ENCODE measurements around the gene PDE9A.

The PDE9A gene

DNA sequence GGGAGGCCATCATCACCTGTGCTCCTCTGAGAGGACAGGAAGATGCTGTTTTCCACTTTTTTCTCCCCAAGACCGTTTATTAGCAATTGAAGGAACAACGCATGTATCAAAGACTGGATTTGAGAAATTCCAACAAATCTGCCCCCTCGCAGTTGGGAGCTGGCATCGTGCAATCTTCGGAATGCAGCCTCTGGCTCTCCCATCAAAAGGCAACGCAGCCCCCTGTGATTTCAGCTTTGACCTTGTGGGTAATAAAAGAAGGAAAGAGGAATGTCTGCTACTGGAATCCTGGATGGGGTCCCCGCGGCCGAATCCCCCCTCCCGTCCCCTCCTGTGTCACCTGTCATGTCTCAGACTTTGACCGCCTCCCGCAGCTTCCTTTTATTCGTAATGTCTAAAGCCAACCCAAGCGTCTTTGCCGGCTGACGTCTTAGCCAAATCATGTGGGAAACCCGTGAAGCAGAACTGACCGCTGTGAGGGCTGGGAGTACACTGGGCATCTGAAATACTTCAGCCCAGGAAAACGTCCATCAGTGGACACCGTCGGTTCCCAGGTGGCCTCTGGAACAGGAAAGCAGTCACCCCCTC, 124.4 kb downstream of the PDE9A start:
- Histone ChIP-seq H2AFZ (ENCODE audit: insufficient read depth, low read length, poor library complexity) (no peak overlapping the region), H3K14ac (ENCODE audit: low read length) (no peak overlapping the region), H4K12ac (ENCODE audit: low read depth, low read length) (no peak overlapping the region), H3K4me1 (ENCODE audit: control insufficient read depth in 1 of 2, insufficient read depth in 2 of 2, low read length in 2 of 2) (peaks cover 22 to 27% of the 10 kb centered on the region in 2 experiments), H3K79me2 (ENCODE audit: control insufficient read depth, insufficient read depth, low read length, poor library complexity) (no peaks in the 10 kb centered on the region), H2BK12ac (ENCODE audit: low read length) (peak overlapping the region; percentile 83), H3K9me3 (ENCODE audit: insufficient read depth, low read depth, low read length) (peaks cover 2% of the 10 kb centered on the region), H3K36me3 (ENCODE audit: control insufficient read depth in 1 of 2, insufficient read depth in 2 of 2, low read length in 2 of 2) (peaks cover 9 to 12% of the 10 kb centered on the region in 2 experiments), H4K8ac (ENCODE audit: low read depth, low read length) (peak overlapping the region; percentile 26), H2AK5ac (ENCODE audit: low read length) (peak overlapping the region; percentile 35), H3K4ac (ENCODE audit: low read depth, low read length) (no peak overlapping the region), H2BK120ac (ENCODE audit: insufficient read depth, low read length, poor library complexity) (peak overlapping the region; percentile 13), H3K27me3 (ENCODE audit: insufficient read depth, low read length) (no peaks in the 10 kb centered on the region), H3K23ac (ENCODE audit: low read length) (no peak overlapping the region), H3K27ac (ENCODE audit: low read depth, low read length) (no peak overlapping the region), H3K9ac (ENCODE audit: low read length) (no peak overlapping the region), H3K79me1 (ENCODE audit: low read length) (peaks cover 8% of the 10 kb centered on the region), H2BK5ac (ENCODE audit: low read depth, low read length, poor library complexity) (no peak overlapping the region), H4K91ac (ENCODE audit: low read depth, low read length) (no peak overlapping the region), H3K4me2 (ENCODE audit: low read length) (no peak overlapping the region), H3K4me3 (ENCODE audit: low read depth, low read length) (no peak overlapping the region), H3K18ac (ENCODE audit: low read length) (no peak overlapping the region)
- no CpG with 5 or more reads among the region's 21 CpGs for WGBS (ENCODE audit: extremely low coverage, insufficient coverage, insufficient read length)
- peak in 1 of 2 donors; percentile 19 for DNase-seq

DNA sequence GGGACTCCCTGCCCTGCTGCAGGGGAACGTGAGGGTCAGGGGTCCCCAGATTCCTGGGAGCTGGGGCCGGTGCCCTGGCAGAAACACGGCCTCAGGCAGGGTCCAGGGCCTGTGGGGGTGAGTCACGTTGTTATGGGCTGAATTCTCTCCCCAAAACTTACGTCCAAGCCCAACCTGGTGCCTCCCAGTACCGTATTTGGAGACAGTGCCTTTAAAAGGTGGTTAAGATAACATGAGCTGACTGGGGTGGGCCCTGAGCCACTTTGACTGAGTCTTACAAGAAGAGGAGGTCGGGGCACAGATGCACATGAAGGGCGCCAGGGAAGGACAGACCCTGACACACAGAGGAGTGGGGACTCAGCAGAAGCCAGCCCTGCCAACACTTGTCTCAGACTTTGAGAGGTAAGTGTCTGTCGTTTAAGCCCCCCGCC, 126.0 kb downstream of the PDE9A start:
- Histone ChIP-seq H3K4me3 (ENCODE audit: low read depth, low read length) (no peak overlapping the region), H3K14ac (ENCODE audit: low read length) (peak overlapping the region; percentile 45), H2BK5ac (ENCODE audit: low read depth, low read length, poor library complexity) (no peak overlapping the region), H2BK120ac (ENCODE audit: insufficient read depth, low read length, poor library complexity) (no peak overlapping the region), H3K9me3 (ENCODE audit: insufficient read depth, low read depth, low read length) (peaks cover 2% of the 10 kb centered on the region), H3K23ac (ENCODE audit: low read length) (no peak overlapping the region), H2BK12ac (ENCODE audit: low read length) (peak overlapping the region; percentile 43), H4K12ac (ENCODE audit: low read depth, low read length) (no peak overlapping the region), H4K8ac (ENCODE audit: low read depth, low read length) (peak overlapping the region; percentile 49), H2AFZ (ENCODE audit: insufficient read depth, low read length, poor library complexity) (peak overlapping the region; percentile 4), H2AK5ac (ENCODE audit: low read length) (peak overlapping the region; percentile 22), H3K4me1 (ENCODE audit: control insufficient read depth in 1 of 2, insufficient read depth in 2 of 2, low read length in 2 of 2) (peaks cover 24 to 36% of the 10 kb centered on the region in 2 experiments), H4K91ac (ENCODE audit: low read depth, low read length) (peak overlapping the region; percentile 58), H3K79me1 (ENCODE audit: low read length) (peaks cover 9% of the 10 kb centered on the region), H3K4me2 (ENCODE audit: low read length) (no peak overlapping the region), H3K4ac (ENCODE audit: low read depth, low read length) (peak overlapping the region; percentile 19), H3K27me3 (ENCODE audit: insufficient read depth, low read length) (no peaks in the 10 kb centered on the region), H3K79me2 (ENCODE audit: control insufficient read depth, insufficient read depth, low read length, poor library complexity) (no peaks in the 10 kb centered on the region), H3K9ac (ENCODE audit: low read length) (no peak overlapping the region), H3K18ac (ENCODE audit: low read length) (peak overlapping the region; percentile 51), H3K27ac (ENCODE audit: low read depth, low read length) (no peak overlapping the region), H3K36me3 (ENCODE audit: control insufficient read depth in 1 of 2, insufficient read depth in 2 of 2, low read length in 2 of 2) (peaks cover 9 to 10% of the 10 kb centered on the region in 2 experiments)
- no peak for DNase-seq
- WGBS (ENCODE audit: extremely low coverage, insufficient coverage, insufficient read length): no CpG with 5 or more reads among the region's 10 CpGs

DNA sequence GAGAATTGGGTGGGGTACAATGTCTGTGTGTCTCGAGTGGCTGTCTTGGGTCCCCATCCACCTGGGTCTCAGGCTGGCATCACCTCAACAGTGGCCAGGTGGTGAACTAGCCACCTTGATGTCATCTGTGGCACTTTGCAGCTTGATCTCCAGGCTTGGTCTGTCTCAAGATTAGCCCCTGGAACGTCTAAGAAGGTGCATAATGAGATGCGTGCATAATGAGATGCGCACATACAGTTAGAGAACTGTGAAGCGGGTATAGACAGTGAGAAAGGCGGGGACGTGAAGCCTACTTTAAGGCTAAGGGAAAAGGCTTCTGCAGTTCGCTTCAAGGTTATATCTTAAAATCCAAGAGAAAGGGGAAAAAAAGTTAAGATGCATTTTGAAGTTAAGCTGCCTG, 127.2 kb downstream of the PDE9A start:
- Histone ChIP-seq H3K79me2 (ENCODE audit: control insufficient read depth, insufficient read depth, low read length, poor library complexity) (no peaks in the 10 kb centered on the region), H3K23ac (ENCODE audit: low read length) (no peak overlapping the region), H4K8ac (ENCODE audit: low read depth, low read length) (no peak overlapping the region), H2AFZ (ENCODE audit: insufficient read depth, low read length, poor library complexity) (no peak overlapping the region), H3K27ac (ENCODE audit: low read depth, low read length) (no peak overlapping the region), H3K9me3 (ENCODE audit: insufficient read depth, low read depth, low read length) (no peaks in the 10 kb centered on the region), H3K18ac (ENCODE audit: low read length) (no peak overlapping the region), H2BK12ac (ENCODE audit: low read length) (no peak overlapping the region), H3K27me3 (ENCODE audit: insufficient read depth, low read length) (no peaks in the 10 kb centered on the region), H3K4me2 (ENCODE audit: low read length) (no peak overlapping the region), H3K4me3 (ENCODE audit: low read depth, low read length) (no peak overlapping the region), H4K91ac (ENCODE audit: low read depth, low read length) (no peak overlapping the region), H3K14ac (ENCODE audit: low read length) (no peak overlapping the region), H3K9ac (ENCODE audit: low read length) (no peak overlapping the region), H3K4me1 (ENCODE audit: control insufficient read depth in 1 of 2, insufficient read depth in 2 of 2, low read length in 2 of 2) (peaks cover 24 to 36% of the 10 kb centered on the region in 2 experiments), H2BK5ac (ENCODE audit: low read depth, low read length, poor library complexity) (no peak overlapping the region), H2AK5ac (ENCODE audit: low read length) (no peak overlapping the region), H2BK120ac (ENCODE audit: insufficient read depth, low read length, poor library complexity) (no peak overlapping the region), H3K4ac (ENCODE audit: low read depth, low read length) (no peak overlapping the region), H3K79me1 (ENCODE audit: low read length) (peaks cover 9% of the 10 kb centered on the region), H3K36me3 (ENCODE audit: control insufficient read depth in 1 of 2, insufficient read depth in 2 of 2, low read length in 2 of 2) (peaks cover 4 to 6% of the 10 kb centered on the region in 2 experiments), H4K12ac (ENCODE audit: low read depth, low read length) (no peak overlapping the region)
- no CpG with 5 or more reads among the region's 8 CpGs for WGBS (ENCODE audit: extremely low coverage, insufficient coverage, insufficient read length)
- no peak for DNase-seq

DNA sequence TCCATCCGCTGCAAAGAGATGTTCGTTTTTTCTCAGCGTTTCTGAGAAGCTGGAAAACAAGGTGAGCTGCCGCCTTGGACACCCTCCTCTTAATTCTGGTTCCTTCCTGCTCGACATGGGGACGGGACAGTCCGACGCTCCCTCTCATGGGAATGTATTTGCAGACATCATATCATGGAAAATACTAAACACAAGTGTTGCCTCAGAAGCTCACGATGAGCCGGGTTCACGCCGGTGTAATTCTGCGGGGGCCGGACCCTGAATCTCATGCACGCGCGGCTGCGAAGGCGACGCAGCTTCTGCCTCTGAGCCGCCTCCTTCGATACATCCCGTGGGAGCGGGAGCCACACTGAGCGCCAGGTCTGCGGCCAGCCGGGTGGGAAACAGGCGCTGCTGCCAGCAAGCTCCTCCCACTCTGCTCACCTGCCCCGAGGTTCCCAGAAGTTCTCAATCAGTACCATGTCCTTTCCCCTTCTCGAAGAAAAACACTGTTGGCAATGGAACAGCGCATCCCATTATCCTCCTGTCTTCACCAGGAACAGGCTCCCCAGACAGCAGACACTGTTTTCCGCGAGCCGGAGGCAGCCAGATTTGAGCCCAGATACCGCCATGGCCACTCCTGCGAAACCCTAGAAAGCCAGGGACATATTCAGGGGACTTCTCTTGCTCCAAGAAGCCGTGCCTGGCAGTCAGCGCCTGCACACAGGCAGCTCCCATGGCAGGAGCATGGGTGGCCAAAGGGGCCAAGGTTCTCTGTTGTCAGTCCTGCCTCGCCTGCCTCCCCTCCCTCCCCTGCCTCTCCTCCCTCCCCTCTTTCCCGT, 127.9 kb downstream of the PDE9A start:
- Histone ChIP-seq H3K36me3 (ENCODE audit: control insufficient read depth in 1 of 2, insufficient read depth in 2 of 2, low read length in 2 of 2) (peaks cover 0 to 2% of the 10 kb centered on the region in 2 experiments), H3K79me1 (ENCODE audit: low read length) (peaks cover 9% of the 10 kb centered on the region), H3K4me2 (ENCODE audit: low read length) (peak overlapping the region; percentile 54), H2AK5ac (ENCODE audit: low read length) (no peak overlapping the region), H3K27ac (ENCODE audit: low read depth, low read length) (peak overlapping the region; percentile 51), H3K27me3 (ENCODE audit: insufficient read depth, low read length) (no peaks in the 10 kb centered on the region), H4K91ac (ENCODE audit: low read depth, low read length) (peak overlapping the region; percentile 47), H4K8ac (ENCODE audit: low read depth, low read length) (peak overlapping the region; percentile 15), H3K9me3 (ENCODE audit: insufficient read depth, low read depth, low read length) (no peaks in the 10 kb centered on the region), H2BK5ac (ENCODE audit: low read depth, low read length, poor library complexity) (no peak overlapping the region), H3K23ac (ENCODE audit: low read length) (no peak overlapping the region), H4K12ac (ENCODE audit: low read depth, low read length) (no peak overlapping the region), H2BK12ac (ENCODE audit: low read length) (no peak overlapping the region), H3K79me2 (ENCODE audit: control insufficient read depth, insufficient read depth, low read length, poor library complexity) (no peaks in the 10 kb centered on the region), H2BK120ac (ENCODE audit: insufficient read depth, low read length, poor library complexity) (peak overlapping the region; percentile 31), H3K9ac (ENCODE audit: low read length) (no peak overlapping the region), H3K4me1 (ENCODE audit: control insufficient read depth in 1 of 2, insufficient read depth in 2 of 2, low read length in 2 of 2) (peaks cover 24 to 36% of the 10 kb centered on the region in 2 experiments), H3K4ac (ENCODE audit: low read depth, low read length) (no peak overlapping the region), H3K14ac (ENCODE audit: low read length) (peak overlapping the region; percentile 5), H3K18ac (ENCODE audit: low read length) (no peak overlapping the region), H3K4me3 (ENCODE audit: low read depth, low read length) (no peak overlapping the region), H2AFZ (ENCODE audit: insufficient read depth, low read length, poor library complexity) (peak overlapping the region; percentile 8)
- DNase-seq: peak; percentile 3 to 23
- 40% methylated on average over 1 of the region's 40 CpGs for WGBS (ENCODE audit: extremely low coverage, insufficient coverage, insufficient read length)

Data from trophoblast cell (in vitro differentiated cells and primary cell).